HuH-7.5 (cell line): ENCODE data around the gene GAMT.
"Not testable (repeated sequence)": the region's sequence is repeated elsewhere in the genome, so short reads cannot be mapped to it uniquely, and the experiment has no call there.

ENCODE experiments used
- DNase-seq: peaks from one replicate; pipeline ENCODE4 v3.0.0; 2011; ENCODE audit warnings: low spot score

Gene GAMT

DNA sequence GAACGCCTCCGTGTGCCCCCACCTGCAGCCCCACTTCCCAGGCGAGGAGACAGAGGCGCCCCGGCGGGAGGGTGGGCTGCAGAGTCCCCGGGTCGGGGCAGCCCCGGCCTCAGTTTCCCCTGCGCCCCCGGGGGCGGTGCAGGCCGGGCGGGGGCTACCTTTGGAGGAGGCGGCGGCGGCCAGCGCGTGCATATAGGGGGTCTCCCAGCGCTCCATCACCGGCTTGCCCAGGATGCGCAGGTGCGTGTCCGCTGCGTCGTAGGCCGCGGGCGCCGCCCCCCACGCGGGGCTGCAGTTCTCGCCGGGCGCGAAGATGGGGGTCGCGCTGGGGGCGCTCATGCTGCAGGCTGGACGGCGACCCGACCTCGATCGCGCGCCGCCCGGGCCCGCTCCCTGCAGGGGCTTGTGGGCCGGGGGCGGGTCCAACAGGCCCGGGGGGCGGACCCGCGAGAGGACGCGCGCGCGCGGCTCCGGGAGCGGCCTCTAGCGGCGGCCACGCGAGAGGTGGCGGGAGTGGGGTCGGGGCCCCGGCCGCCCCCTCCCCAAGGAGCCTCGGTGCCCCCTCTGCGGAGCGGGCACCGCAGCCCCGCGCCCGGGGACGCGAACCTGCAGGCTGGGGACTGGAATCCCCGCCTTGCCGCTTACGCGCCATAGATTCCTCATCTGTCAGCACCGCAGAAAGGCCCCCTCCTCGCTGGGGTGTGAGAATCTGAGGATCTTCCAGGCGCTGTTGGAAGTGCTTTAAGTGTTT is at the start of gene GAMT:
GAMT (minus strand) TSS at position 405 of the 751 bp plus-strand sequence; CDS start at position 339, 66 bp downstream.
- DNase-seq: peak; percentile 90

DNA sequence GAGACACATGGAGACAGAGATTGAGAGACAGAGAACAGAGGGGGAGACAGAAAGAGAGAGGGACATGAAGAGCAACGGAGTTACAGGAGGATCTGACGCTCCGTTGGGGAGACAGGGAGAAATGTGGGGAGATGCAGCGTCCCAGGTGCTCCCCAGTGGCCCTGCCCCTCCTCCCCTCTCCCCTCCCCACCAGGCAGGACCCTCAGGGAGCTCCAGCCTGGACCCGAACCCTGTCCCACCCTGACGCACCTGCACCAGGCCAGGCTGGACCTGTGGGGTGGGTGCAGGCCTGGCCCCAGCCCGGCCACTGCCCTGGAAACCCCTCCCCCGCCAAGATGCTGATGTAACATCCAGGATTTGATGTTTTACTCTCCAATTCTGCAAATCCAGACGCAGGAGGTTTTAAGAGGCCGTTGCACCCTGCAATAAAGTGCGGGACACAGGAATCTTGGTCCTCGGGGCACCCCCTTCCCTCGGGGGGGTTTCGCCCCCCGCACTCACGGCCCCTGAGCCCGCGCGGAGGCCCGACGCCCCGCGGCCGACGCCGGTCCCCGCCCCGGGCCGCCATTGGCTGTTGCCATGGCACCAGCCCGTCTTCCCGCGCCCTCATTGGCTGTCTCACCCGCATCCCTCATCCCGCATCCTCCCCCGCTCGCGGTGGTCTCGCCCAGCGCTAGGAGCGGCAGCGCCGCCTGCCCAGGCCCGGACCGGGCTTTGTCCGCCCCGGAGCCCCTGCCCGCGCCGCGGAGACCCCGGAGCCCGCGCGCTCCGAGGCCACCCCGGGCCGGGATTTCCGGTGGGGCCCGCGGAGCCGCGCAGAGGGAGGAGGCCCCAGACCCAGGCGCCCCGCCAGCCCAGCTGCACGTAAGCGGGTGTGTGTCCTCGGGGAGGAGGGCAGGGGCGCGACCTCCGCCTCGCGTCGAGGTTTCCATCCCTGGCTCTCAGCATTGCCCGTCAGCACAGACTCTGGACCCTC is 48.4 kb upstream of the GAMT start, which contains the start of gene APC2:
APC2 (plus strand) TSS at position 655 of the 976 bp plus-strand sequence. CDS start 2,881 bp downstream, outside the sequence.
- no peak for DNase-seq

DNA sequence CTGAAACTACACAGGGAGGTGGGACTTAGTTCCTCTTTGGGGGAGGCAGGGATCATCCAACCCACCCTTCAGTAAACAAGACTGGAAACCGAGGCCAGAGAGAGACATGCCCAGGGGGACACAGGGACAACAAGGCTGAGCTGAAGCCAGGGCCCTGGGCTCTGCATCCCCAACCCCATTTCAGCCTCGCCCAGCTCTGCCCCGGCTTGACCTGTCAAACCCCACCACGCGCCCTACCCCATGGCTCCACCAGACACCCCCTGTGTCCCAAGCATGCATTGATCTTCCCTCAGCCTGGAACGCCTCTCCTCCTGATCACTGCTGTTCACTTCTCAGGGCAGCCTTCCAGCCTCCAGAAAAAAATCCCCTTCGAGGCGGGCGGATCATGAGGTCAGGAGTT is 46.6 kb upstream of the GAMT start:
- DNase-seq: no peak

DNA sequence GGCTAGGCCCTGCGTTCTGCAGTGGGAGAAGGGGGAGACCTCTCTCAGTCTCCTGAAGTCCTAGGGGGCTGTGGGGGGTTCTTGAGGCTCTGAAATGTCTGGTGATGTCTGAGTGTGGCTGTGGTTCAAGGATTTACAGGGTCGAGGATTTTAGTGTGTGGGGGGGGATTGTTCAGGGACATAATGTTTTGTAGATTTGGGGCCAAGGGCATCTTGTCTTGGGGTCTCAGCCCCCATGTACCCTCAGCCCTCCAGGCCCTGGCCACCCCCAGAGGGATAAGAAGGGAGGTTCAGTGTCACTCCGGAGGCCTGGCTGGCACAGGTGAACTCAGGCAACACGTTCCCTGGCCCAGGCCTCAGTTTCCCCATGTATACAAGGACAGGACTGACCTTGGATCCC is 46.2 kb upstream of the GAMT start:
- DNase-seq: no peak

DNA sequence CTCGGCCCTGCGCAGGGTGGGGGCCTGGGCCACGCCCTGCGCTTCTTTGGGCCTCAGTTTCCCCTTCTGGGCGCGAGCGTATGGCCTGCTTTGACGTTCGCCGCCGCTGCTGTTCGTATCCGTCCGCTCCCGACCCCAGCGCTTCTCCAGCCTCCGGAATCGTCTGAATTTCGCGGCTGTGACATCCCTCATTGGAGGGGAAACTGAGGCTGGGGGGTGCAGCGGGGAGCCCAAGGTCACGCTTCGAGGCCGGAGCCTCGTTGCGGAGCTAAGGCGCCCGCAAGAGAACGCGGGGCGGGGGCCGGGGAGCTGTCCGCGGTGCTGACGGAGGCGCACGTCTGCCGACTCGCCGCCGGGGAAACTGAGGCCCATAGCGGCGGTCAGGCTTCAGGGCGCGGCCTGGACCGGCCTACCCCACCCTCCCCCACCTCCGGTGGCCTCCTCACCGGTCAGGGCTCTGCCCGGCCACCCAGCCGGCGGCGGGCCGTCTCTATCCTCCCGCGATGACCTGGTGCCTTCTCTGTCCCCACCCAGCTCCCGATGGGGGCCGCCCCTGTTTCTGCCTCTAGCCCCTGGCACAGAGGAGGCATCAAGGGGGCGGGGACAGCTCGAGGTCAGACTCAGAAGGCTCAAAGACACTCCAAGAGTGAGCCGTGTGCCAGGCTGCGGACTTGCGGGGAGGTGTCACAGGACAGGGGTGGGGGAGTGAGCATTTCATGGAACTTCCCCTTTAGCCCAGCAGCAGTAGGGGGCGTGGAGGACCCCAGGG is 45.6 kb upstream of the GAMT start:
- no peak for DNase-seq

DNA sequence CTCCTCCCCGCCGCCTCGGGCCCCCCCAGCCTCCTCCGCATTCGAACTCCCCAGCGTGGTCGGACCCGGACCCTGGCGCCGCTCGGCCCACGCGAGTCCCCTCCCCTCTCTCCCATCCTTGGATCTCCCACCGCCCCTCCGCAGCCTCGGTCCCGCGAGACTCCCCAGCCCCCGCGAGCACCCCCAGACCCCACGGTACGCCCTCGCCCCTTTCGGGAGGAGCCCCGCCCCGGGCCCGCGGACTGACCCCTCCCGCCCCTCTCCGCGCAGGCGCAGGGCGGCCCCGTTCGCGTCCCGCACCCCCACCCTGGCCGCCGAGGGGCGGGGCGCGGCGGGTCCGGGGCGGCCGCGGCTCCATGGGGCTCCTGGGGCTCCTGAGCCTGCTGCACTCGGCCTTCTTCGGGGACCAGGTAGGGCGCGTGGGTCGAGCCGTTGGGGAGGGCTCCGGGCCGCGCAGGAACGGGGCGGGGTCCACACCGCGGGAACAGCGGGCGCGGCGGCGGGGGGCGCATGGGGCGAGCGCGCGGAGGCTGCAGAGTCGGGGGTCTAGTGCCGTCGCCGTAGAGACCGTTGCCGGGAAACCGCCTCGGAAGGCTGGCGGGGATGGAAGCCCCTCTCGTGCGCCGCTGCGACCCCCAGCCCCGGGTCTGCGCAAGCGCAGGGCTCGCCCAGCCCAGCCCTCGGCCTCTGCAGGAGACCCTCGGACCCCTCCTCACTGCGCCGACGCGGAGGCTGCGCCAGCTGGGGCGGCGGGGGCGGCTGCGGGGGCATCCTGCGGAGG is 44.8 kb upstream of the GAMT start:
- DNase-seq: peak; percentile 97

DNA sequence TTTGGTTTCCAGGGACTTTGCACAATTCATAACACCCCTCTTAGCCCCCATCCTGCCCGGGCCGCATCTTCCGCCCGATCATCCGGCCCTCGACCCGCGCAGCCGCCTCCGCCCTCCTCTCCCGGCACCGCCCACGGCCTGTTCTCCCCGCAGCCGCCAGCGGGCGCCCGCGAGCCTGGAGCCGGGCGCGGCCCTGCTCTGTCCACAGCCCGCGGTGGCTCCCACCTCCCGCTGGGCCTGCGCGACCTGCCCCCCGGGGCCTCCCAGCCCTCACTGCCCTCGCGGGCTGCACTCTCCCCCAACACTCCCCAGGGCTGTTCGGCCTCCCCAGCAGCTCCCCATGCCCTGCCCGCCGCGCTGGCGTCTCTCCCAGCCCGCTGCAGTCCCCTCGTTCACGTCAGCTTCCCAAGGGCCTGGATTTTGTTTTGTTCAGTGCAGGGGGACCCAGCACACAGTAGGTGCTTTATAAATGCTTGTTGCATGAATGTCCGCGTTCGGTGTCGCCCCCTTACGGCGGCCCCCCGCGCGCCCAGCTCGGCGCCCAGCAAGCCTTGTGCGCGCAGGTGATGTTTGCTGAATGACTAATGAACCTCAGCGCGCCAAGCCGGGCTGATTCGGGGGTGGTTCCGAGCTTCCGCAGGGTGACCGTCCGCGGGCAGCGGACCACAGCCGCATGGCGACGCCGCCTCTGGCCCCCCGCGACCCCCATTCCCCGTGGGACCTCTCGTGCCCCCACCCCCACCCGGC is 44.0 kb upstream of the GAMT start:
- DNase-seq: peak; percentile 99

DNA sequence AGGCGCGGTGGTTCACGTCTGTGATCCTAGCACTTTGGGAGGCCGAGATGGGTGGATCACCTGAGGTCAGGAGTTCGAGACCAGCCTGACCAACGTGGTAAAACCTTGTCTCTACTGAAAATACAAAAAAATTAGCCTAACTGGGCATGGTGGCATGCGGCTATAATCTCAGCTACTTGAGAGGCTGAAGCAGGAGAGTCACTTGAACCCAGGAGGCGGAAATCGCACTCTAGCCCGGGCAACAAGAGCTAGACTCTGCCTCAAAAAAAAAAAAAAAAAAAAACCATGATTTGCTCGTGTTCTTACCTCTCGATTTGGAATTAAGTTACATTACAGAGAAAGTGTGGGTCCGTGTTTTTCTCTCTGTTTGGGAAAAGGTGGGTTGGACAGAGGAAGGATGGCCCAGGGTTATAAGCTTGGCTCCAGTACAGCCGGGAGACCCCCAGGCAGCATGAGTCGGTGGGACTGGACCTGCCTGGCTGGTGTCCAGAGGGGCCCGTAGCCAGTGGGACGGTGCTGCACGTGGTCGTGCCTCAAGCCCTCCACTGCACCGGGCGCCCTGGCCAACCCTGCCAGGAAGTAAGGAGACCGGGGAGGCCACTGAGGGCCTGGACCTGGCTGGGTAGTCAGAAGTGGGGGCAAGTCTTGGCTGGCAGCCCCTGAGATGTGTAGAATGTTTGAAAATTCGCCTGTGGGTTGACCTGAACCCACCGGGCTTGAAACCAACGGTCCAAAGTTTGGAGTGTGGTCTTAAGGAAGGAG is 40.5 kb upstream of the GAMT start:
- DNase-seq: no peak

DNA sequence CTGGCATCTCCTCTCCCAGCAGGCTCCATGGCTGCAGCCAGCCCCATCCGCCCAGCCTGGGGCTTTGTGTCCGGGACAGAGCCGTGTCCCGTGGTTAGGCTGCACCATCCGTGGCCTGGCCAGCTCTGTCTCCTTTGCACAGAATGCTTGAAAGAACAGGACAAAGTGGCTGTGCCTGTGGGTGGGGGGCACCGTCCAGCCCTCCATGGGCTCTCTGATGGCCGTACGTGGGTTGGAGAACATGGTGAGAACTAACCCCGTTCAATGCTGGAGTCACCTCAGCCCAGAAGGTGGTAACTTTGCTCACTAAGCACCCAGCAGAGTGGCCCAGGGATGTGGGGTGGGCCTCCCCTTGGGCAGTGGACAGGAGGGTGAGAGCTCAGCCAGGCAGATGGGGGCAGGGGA is 39.7 kb upstream of the GAMT start:
- no peak for DNase-seq

DNA sequence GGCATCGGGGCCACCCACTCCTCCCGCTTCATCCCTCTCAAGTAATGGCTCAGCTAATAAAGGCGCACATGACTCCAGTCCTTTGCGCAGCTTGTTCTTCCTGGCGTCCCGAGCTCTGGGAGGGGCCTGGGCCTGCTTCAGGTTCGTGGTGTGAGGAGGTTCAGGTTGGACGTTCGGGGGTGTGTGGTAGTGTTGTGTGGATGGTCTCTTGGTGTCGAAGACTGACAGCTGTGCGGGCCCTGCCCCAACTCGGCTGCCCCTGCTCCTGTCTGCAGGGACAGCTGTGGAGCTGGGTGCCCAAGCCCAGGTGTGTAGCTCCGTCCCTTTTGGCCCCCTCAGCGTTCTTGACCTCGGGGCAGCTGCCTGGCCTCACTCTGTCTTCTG is 39.1 kb upstream of the GAMT start:
- no peak for DNase-seq

DNA sequence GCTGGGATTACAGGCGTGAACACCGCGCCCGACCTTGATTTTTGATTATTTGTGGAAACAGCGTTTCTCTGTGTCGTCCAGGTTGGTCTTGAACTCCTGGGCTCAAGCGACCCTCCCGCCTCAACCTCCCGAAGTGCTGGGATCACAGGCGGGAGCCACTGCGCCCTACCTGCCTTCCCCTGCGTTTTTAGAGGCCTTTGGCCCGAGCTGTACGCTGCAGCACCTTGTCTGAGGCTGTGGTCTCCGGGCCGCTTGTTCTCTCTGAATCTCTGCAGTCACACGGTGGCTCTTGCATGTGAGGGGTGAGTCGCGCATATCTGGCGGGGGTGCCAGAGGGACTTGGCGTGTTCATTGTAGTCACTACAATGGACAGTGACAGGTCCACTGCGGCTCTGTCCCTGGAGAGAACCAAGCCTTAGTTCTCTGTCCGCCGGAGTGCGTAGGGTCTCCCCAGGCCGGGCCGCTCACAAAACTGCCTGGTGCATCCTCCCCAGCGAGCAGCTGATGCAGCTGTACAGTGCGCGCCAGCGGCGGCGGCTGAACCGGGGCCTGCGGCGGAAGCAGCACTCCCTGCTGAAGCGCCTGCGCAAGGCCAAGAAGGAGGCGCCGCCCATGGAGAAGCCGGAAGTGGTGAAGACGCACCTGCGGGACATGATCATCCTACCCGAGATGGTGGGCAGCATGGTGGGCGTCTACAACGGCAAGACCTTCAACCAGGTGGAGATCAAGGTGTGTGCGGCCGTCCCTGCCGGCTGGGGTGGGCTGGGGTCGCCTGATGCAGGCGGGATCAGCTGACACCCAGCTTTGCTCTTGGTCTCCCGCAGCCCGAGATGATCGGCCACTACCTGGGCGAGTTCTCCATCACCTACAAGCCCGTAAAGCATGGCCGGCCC is 38.4 kb upstream of the GAMT start:
- DNase-seq: not testable (repeated sequence)

DNA sequence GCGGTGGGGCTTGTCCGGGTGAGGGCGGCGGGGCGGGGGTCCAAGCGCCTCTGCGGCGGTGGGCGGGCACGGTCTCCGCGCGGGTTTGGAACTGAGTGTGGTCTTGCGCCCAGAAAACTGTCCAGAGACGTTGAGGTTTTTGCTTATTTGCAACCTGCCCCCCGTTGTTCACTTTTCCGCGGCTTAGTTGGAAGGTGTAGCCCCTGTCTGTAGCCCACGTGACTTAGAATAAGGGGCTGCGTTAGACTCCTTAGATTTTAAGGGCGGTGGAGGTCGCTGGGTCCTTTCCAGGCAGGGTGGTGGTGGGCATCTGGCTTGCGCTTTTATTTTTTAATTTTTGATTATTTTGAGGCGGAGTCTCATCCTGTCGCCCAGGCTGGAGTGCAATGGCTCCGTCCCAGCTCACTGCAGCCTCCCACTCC is 37.6 kb upstream of the GAMT start:
- DNase-seq: no peak

DNA sequence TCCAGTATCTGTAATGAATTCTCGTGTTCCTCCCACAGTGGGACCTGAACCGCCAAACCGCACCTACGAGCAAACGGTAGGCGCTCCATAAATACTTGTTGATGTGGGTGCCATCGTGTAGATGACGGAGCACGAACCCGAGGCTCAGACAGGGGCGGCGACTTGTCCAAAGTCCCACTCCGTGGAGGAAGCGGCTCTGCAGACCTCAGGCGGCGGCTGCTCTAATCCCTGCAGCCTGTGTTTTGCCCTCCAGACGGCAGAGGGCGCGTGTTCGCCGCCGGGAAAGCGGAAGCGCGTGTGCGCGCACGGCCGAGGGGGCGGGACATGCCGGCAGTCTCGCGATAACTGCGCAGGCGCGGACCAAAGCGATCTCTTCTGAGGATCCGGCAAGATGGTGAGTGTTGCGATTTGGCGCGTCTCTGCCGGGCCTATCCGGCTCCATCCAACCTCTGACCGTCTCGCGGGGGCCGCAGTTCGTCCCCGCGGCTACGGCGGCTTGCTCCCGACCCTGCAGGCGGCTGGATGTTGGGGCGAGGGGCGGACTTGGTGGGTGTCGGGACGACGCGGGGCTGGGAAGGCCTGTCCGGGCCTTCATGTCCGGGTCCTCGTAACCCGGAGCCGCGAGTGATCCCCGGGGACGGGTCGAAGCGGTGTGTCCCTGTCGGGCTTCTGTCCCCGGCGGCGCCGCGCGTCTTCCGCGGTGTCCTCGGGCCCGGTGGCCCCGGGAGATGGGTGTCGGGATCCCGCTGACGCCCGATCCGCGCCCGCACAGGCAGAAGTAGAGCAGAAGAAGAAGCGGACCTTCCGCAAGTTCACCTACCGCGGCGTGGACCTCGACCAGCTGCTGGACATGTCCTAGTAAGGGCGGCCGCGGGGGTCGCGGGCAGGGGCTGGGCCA is 36.9 kb upstream of the GAMT start, which contains the start of gene RPS15:
RPS15 (plus strand) TSS at position 362 of the 898 bp plus-strand sequence; CDS start at position 392, 30 bp downstream.
- peak; percentile 96 for DNase-seq

DNA sequence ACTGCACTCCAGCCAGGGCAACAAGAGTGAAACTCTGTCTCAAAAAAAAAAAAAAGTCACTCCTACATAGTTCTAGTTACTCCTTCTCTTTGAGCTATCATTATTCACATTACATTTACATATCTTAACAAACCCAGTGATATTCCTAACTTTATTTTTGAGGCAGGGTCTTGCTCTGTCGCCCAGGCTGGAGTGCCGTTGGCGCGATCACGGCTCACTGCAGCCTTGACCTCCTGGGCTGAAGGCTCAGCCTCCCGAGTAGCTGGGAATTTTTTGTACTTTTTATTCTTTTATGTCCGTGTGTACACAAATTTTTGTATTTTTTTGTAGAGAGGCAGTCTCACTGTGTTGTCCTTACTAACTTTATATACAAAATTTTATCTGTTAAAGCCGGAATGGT is 36.3 kb upstream of the GAMT start:
- no peak for DNase-seq

DNA sequence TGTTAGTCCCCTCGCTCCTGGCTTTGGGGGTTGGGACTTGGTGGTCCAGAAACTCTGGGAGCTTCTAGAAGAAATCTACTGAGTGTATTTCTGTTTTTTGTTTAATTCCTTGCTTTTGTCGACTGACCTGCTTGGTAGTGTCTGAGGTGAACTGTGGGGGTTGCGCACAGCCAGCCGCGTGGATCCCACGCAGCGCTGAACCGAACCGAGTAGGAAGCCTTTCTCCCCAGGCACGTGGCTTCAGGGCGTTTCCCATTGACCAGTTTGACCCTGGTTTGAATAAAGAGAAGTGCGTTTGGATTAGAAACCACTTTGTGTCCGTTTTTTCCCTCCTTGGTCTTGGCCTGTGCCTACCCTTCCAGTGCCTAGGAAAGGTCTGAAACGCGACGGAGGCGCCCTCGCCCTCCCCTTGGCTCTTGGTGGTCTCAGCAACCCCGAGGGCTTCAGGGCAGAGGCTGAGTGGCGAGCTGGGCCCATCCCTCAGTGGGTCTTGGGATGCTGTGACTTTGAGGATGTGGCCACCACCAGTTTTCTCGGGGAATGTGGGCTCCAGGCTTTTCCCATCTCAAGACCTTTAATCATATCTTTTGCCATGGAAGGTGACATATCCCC is 34.1 kb upstream of the GAMT start:
- DNase-seq: no peak

DNA sequence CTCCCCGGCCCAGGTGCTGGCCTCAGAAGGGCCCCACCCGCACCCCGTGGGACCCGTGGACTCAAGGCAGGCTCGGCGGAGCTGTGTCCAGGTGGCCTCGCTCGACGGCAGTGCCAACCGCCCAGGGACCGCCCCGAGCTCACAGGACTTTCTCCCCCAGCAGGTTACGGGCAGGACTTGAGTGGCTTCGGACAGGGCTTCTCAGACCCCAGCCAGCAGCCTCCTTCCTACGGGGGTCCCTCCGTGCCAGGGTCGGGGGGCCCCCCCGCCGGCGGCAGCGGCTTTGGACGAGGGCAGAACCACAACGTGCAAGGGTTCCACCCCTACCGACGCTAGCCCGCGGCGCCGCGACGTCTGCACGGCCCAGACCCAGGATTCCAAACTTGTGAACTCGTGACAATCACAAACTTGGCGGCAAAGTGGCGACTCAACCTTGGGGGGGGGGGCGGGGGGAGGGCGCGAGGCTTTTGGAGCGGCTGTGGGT is 33.3 kb upstream of the GAMT start:
- no peak for DNase-seq

DNA sequence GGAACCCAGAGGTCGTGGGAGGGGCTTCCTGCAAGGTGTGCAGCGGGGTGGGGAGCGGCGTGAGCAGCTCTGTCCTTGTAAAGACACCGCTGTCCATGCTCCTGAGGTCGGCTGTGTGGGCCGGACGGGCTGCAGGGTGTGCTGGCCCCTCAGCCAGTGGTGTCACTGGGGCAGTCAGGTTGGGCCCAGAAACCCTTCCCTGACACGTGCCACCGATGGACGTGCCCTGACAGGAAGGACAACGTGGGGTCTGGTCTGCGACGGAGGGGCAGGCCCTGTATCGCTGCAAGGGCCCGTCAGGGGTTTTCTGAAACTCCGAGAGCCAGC is 32.7 kb upstream of the GAMT start:
- no peak for DNase-seq
